GM12891 (cell line): ENCODE measurements around the gene SLC22A2.

Experiments
- DNase-seq: peaks from one replicate; pipeline ENCODE4 v3.0.0; 2011; ENCODE audit warnings: low spot score; ENCODE audit not compliant: insufficient read length
- FAIRE-seq: peaks from 2 replicates; lab custom pipeline; 2011; peaks lifted over from hg19 to GRCh38; lab: Jason Lieb, UNC
- PAX5 ChIP-seq: IDR thresholded peaks from 2 replicates; pipeline ENCODE4 v1.6.1; 2011; ENCODE audit warnings: low read length, moderate library complexity, mild to moderate bottlenecking; ENCODE audit not compliant: insufficient read depth, severe bottlenecking
- POLR2A ChIP-seq: IDR thresholded peaks from 2 replicates; pipeline ENCODE4 v1.6.1; 2011; ENCODE audit warnings: low read depth, low read length, control low read depth
- POLR2AphosphoS5 ChIP-seq: IDR thresholded peaks from 2 replicates; pipeline ENCODE4 v1.6.1; 2011; ENCODE audit warnings: low read depth, low read length, control low read depth
- SPI1 ChIP-seq: IDR thresholded peaks from 2 replicates; pipeline ENCODE4 v1.6.1; 2011; ENCODE audit warnings: low read depth, low read length, control low read depth

Gene SLC22A2

GRCh38 chr6:160170018-160170680 is 88.5 kb downstream of the SLC22A2 start:
- TF ChIP-seq PAX5 (no peak), SPI1 (no peak)
- no peak for DNase-seq
- FAIRE-seq = no peak

GRCh38 chr6:160167604-160168399 is 90.8 kb downstream of the SLC22A2 start:
- FAIRE-seq (no peak), DNase-seq (no peak)
- no peak for TF ChIP-seq POLR2A
- TF ChIP-seq POLR2AphosphoS5 = no peak
